Urothelium cell line (cell line): ENCODE results near the gene CEACAM6.
"Not testable (repeated sequence)": the region's sequence is repeated elsewhere in the genome, so short reads cannot be mapped to it uniquely, and the experiment has no call there.

Source experiments
- DNase-seq: peaks from one replicate; pipeline ENCODE4 v3.0.0; 2011; ENCODE audit warnings: low spot score, mixed read lengths
- FAIRE-seq: peaks from 2 replicates; lab custom pipeline; 2011; peaks lifted over from hg19 to GRCh38; lab: Jason Lieb, UNC

Gene CEACAM6

GRCh38 chr19:41755328-41755913 is at the start of gene CEACAM6:
Gene CEACAM6, plus strand, starts transcription at chr19:41755530. Its CDS starts 109 bp downstream, at chr19:41755639.
- no peak for FAIRE-seq
- no peak for DNase-seq

- DNase-seq (peak; percentile 83), FAIRE-seq (no peak)
Measured at GRCh38 chr19:41706741-41707501, 48.4 kb upstream of the CEACAM6 start.

- DNase-seq (no peak), FAIRE-seq (no peak)
Measured at GRCh38 chr19:41707502-41707812, 47.9 kb upstream of the CEACAM6 start.

- no peak for FAIRE-seq
- no peak for DNase-seq
Measured at GRCh38 chr19:41707871-41708371, 47.4 kb upstream of the CEACAM6 start.

GRCh38 chr19:41708481-41708880 is 46.8 kb upstream of the CEACAM6 start, which contains the start of gene CEACAM5:
Gene CEACAM5, plus strand, starts transcription at chr19:41708626. Its CDS starts 106 bp downstream, at chr19:41708732.
- no peak for DNase-seq
- no peak for FAIRE-seq

- not testable (repeated sequence) for DNase-seq, FAIRE-seq
Measured at GRCh38 chr19:41709516-41709915, 45.8 kb upstream of the CEACAM6 start.

GRCh38 chr19:41709951-41710645 is 45.2 kb upstream of the CEACAM6 start:
- FAIRE-seq (no peak), DNase-seq (no peak)

GRCh38 chr19:41711376-41712261 is 43.7 kb upstream of the CEACAM6 start:
- no peak for FAIRE-seq
- DNase-seq, result no peak

- FAIRE-seq, result no peak
- no peak for DNase-seq
Measured at GRCh38 chr19:41714598-41714997, 40.7 kb upstream of the CEACAM6 start.

- DNase-seq (no peak), FAIRE-seq (no peak)
Measured at GRCh38 chr19:41718761-41719160, 36.6 kb upstream of the CEACAM6 start.

- DNase-seq (no peak), FAIRE-seq (no peak)
Measured at GRCh38 chr19:41720103-41720502, 35.2 kb upstream of the CEACAM6 start.

- no peak for DNase-seq
- FAIRE-seq, result no peak
Measured at GRCh38 chr19:41726493-41726892, 28.8 kb upstream of the CEACAM6 start.

- peak; percentile 9 for FAIRE-seq
- no peak for DNase-seq
Measured at GRCh38 chr19:41734156-41734555, 21.2 kb upstream of the CEACAM6 start.

- DNase-seq (no peak), FAIRE-seq (no peak)
Measured at GRCh38 chr19:41734585-41734984, 20.7 kb upstream of the CEACAM6 start.

GRCh38 chr19:41735071-41735600 is 20.2 kb upstream of the CEACAM6 start:
- FAIRE-seq, result no peak
- no peak for DNase-seq

GRCh38 chr19:41739361-41739760 is 16.0 kb upstream of the CEACAM6 start:
- FAIRE-seq (no peak), DNase-seq (no peak)

- DNase-seq (no peak), FAIRE-seq (no peak)
Measured at GRCh38 chr19:41740415-41741243, 14.7 kb upstream of the CEACAM6 start.

GRCh38 chr19:41741244-41741554 is 14.1 kb upstream of the CEACAM6 start:
- FAIRE-seq, result no peak
- DNase-seq, result no peak

- FAIRE-seq (no peak), DNase-seq (no peak)
Measured at GRCh38 chr19:41744850-41745249, 10.5 kb upstream of the CEACAM6 start.

- FAIRE-seq (no peak), DNase-seq (no peak)
Measured at GRCh38 chr19:41745756-41746155, 9.6 kb upstream of the CEACAM6 start.
